Osteoblast (primary cell): ENCODE data around the gene TRPC4. TPM values are rescaled to one million over a fixed set of nuclear protein-coding genes. Genes with fewer than 3 reads are reported as not detected.

Experiments
- DNase-seq: peaks from one replicate; pipeline ENCODE4 v3.0.0; 2011; ENCODE audit warnings: low spot score, mixed read lengths; ENCODE audit not compliant: insufficient read length; ENCODE audit errors: missing footprints
- H2AFZ ChIP-seq: 2 replicates; pipeline ENCODE4 v1.6.0; 2011; ENCODE audit warnings: mild to moderate bottlenecking, low read length
- H3K27ac ChIP-seq: 2 replicates; pipeline ENCODE4 v1.5.1; 2011; ENCODE audit warnings: mild to moderate bottlenecking, low read depth, low read length, moderate library complexity
- H3K27me3 ChIP-seq: 2 replicates; pipeline ENCODE4 v1.6.0; 2012; ENCODE audit warnings: mild to moderate bottlenecking, control low read depth, inconsistent platforms, low read length, moderate library complexity; ENCODE audit not compliant: insufficient read depth
- H3K36me3 ChIP-seq: 2 replicates; pipeline ENCODE4 v1.5.1; 2011; ENCODE audit warnings: mild to moderate bottlenecking, low read length, control low read depth, moderate library complexity; ENCODE audit not compliant: insufficient read depth
- H3K4me1 ChIP-seq: 2 replicates; pipeline ENCODE4 v1.5.1; 2011; ENCODE audit warnings: mild to moderate bottlenecking, low read length, control low read depth, moderate library complexity; ENCODE audit not compliant: insufficient read depth
- H3K4me2 ChIP-seq: 2 replicates; pipeline ENCODE4 v1.6.0; 2011; ENCODE audit warnings: mild to moderate bottlenecking, low read length; ENCODE audit not compliant: insufficient read depth
- H3K4me3 ChIP-seq: fragments of 200-600 bp; sonication (generic); 3 replicates; pipeline ENCODE4 v1.5.1; 2012; ENCODE audit warnings: mild to moderate bottlenecking, low read length, inconsistent platforms; ENCODE audit not compliant: insufficient read depth
- H3K79me2 ChIP-seq: 2 replicates; pipeline ENCODE4 v1.6.0; 2012; ENCODE audit warnings: mild to moderate bottlenecking, low read length, control low read depth, inconsistent platforms; ENCODE audit not compliant: insufficient read depth
- H3K9me3 ChIP-seq: 2 replicates; pipeline ENCODE4 v1.5.1; 2011; ENCODE audit warnings: low read depth, low read length, control low read depth
- H4K20me1 ChIP-seq: 2 replicates; pipeline ENCODE4 v1.6.0; 2012; ENCODE audit warnings: mild to moderate bottlenecking, low read length, control low read depth; ENCODE audit not compliant: insufficient read depth
- CTCF ChIP-seq: IDR thresholded peaks from 2 replicates; pipeline ENCODE4 v1.5.1; 2011; ENCODE audit warnings: mild to moderate bottlenecking, low read depth, low read length, moderate library complexity; ENCODE audit errors: extremely low read depth
- small RNA-seq: library from RNA; depleted of rRNA; stranded (forward); fragments of <200 nt; gene quantifications from one replicate; pipeline ENCODE3, GENCODE V24; 2012
- total RNA-seq: library from RNA; depleted of rRNA; stranded (reverse); fragments of >200 nt; gene quantifications from 2 replicates; pipeline ENCODE4 v1.2.3, GENCODE V29; 2012

TRPC4 gene
- total RNA-seq, 1 donor, result 9.8 TPM

DNA sequence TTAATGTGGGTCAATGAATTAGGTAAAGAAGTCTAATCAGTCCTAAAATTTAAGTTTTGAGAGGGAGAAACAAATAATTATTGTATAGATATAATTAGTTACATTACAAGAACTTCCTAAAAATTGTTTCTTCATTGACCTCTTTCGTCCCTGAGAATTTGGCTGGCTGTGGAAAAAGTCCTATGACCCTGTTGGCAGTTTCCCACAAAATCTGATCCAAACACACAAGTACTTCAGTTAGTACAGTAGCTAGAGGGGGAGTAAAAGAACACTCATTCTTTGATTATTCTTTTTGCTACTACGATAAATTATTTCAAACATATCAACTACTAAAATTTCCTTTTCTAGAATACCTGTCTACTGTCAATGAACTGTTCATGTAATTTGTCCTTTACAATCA is 282.3 kb downstream of the TRPC4 start:
- no peak for DNase-seq
- Histone ChIP-seq H3K4me3 (no peak overlapping the region), H4K20me1 (no peaks in the 10 kb centered on the region), H3K4me2 (no peak overlapping the region), H3K79me2 (no peaks in the 10 kb centered on the region), H3K27me3 (no peaks in the 10 kb centered on the region), H3K36me3 (peaks cover 97% of the 10 kb centered on the region), H2AFZ (no peak overlapping the region), H3K9me3 (no peaks in the 10 kb centered on the region), H3K27ac (no peak overlapping the region), H3K4me1 (no peaks in the 10 kb centered on the region)
- TF ChIP-seq CTCF, result no peak

Small RNAs within 50 kb of the gene (small RNA-seq; reads per million reads assigned to genes)
- gene RNA5SP26, result not detected
